GM12891 (cell line): Measurements from ENCODE around the gene STAT5A.

ENCODE experiments used
- POLR2A ChIP-seq: IDR thresholded peaks from 2 replicates; pipeline ENCODE4 v1.6.1; 2011; ENCODE audit warnings: low read depth, low read length, control low read depth
- POLR2AphosphoS5 ChIP-seq: IDR thresholded peaks from 2 replicates; pipeline ENCODE4 v1.6.1; 2011; ENCODE audit warnings: low read depth, low read length, control low read depth
- POU2F2 ChIP-seq: IDR thresholded peaks from 2 replicates; pipeline ENCODE4 v1.6.1; 2011; ENCODE audit warnings: low read depth, mild to moderate bottlenecking, control low read depth, low read length, moderate library complexity
- TAF1 ChIP-seq: IDR thresholded peaks from 2 replicates; pipeline ENCODE4 v1.6.1; 2011; ENCODE audit warnings: low read depth, low read length, control low read depth

DNA sequence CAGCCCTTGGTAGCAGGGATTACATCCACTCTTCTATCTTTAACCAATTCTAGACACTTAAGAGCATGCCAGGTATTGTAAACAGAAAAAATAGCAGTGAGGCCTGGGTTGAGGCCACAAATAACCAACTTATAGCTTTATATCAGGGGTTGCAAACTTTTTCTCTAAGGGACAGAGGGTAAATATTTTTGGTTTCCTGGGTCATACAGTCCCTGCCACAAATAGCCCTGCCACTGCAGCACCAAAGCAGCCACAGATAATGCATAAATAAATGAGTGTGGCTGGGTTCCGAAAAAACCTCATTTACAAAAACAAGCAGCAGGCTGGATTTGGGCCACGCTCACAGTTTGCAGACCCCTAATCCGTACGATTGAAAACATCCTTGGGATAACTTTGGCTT, 53.3 kb downstream of the STAT5A start:
- TF ChIP-seq POLR2A (no peak), POLR2AphosphoS5 (no peak), TAF1 (no peak), POU2F2 (no peak)
